Measurements from ENCODE around the gene FGFBP2.

Gene FGFBP2

GRCh38 chr4:15912961-15913630 is 49.9 kb downstream of the FGFBP2 start:
- TF ChIP-seq, protein P1, sequence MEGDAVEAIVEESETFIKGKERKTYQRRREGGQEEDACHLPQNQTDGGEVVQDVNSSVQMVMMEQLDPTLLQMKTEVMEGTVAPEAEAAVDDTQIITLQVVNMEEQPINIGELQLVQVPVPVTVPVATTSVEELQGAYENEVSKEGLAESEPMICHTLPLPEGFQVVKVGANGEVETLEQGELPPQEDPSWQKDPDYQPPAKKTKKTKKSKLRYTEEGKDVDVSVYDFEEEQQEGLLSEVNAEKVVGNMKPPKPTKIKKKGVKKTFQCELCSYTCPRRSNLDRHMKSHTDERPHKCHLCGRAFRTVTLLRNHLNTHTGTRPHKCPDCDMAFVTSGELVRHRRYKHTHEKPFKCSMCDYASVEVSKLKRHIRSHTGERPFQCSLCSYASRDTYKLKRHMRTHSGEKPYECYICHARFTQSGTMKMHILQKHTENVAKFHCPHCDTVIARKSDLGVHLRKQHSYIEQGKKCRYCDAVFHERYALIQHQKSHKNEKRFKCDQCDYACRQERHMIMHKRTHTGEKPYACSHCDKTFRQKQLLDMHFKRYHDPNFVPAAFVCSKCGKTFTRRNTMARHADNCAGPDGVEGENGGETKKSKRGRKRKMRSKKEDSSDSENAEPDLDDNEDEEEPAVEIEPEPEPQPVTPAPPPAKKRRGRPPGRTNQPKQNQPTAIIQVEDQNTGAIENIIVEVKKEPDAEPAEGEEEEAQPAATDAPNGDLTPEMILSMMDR (IDR thresholded peaks at IDR 0.05; ENCODE audit: borderline replicate concordance, insufficient read depth, low read depth, low read length) = no peak
- H3K4me3 ChIP-seq (ENCODE audit: low read depth, low read length) = no peak overlapping the region

GRCh38 chr4:15912236-15912635 is 50.7 kb downstream of the FGFBP2 start:
- no peak overlapping the region for H3K4me3 ChIP-seq (ENCODE audit: low read depth, low read length)
- TF ChIP-seq, protein P1 (IDR thresholded peaks at IDR 0.05; ENCODE audit: borderline replicate concordance, insufficient read depth, low read depth, low read length) = no peak
